AG08395 (cell line): ENCODE measurements around the gene QSOX1.
A peak's percentile ranks its signal among the peaks of the same experiment; 100 is the strongest.
"Not testable (repeated sequence)": the region's sequence is repeated elsewhere in the genome, so short reads cannot be mapped to it uniquely, and the experiment has no call there.

ENCODE experiments used
- DNase-seq: peaks from one replicate; pipeline ENCODE4 v3.0.0; 2012; ENCODE audit warnings: mixed read lengths, low spot score

The QSOX1 gene

GRCh38 chr1:180154325-180155181 lies at the start of gene QSOX1:
Gene QSOX1 (plus strand): TSS chr1:180154869. CDS start chr1:180154908, 39 bp downstream.
- peak; percentile 98 for DNase-seq

GRCh38 chr1:180112091-180112490 lies 42.6 kb upstream of the QSOX1 start:
- DNase-seq: no peak

GRCh38 chr1:180112984-180113647 lies 41.6 kb upstream of the QSOX1 start:
- DNase-seq: no peak

GRCh38 chr1:180114396-180114945 lies 40.2 kb upstream of the QSOX1 start:
- DNase-seq: no peak

- DNase-seq: no peak
Measured at GRCh38 chr1:180116964-180117763, 37.5 kb upstream of the QSOX1 start.

- DNase-seq: peak; percentile 86
Measured at GRCh38 chr1:180117764-180118116, 36.9 kb upstream of the QSOX1 start.

GRCh38 chr1:180119837-180120236 lies 34.8 kb upstream of the QSOX1 start:
- DNase-seq: no peak

- peak; percentile 24 for DNase-seq
Measured at GRCh38 chr1:180123463-180123936, 31.2 kb upstream of the QSOX1 start.

- no peak for DNase-seq
Measured at GRCh38 chr1:180130651-180131050, 24.0 kb upstream of the QSOX1 start.

GRCh38 chr1:180131510-180131909 lies 23.2 kb upstream of the QSOX1 start:
- DNase-seq: peak; percentile 86

- no peak for DNase-seq
Measured at GRCh38 chr1:180133193-180133592, 21.5 kb upstream of the QSOX1 start.

- not testable (repeated sequence) for DNase-seq
Measured at GRCh38 chr1:180133688-180134087, 21.0 kb upstream of the QSOX1 start.

- no peak for DNase-seq
Measured at GRCh38 chr1:180135535-180135934, 19.1 kb upstream of the QSOX1 start.

GRCh38 chr1:180136331-180136967 lies 18.2 kb upstream of the QSOX1 start:
- no peak for DNase-seq

- no peak for DNase-seq
Measured at GRCh38 chr1:180136968-180137356, 17.7 kb upstream of the QSOX1 start.

GRCh38 chr1:180137776-180138175 lies 16.9 kb upstream of the QSOX1 start:
- no peak for DNase-seq

- no peak for DNase-seq
Measured at GRCh38 chr1:180141381-180141934, 13.2 kb upstream of the QSOX1 start.

GRCh38 chr1:180143359-180143758 lies 11.3 kb upstream of the QSOX1 start:
- DNase-seq: no peak

- DNase-seq: no peak
Measured at GRCh38 chr1:180144659-180145357, 9.9 kb upstream of the QSOX1 start.

GRCh38 chr1:180145446-180145845 lies 9.2 kb upstream of the QSOX1 start:
- DNase-seq: no peak

- no peak for DNase-seq
Measured at GRCh38 chr1:180150982-180151381, 3.7 kb upstream of the QSOX1 start.
